GM12878 (cell line): ENCODE measurements around the gene ELOVL4.

Experiments used
- CTCF ChIP-seq, 3 experiments: IDR thresholded peaks in 2 of 3; conservative IDR thresholded peaks in 1 of 3; 2 replicates each; pipeline ENCODE4 v1.5.1; 2011; ENCODE audit warnings: low read depth in 3 of 3, low read length in 3 of 3, mild to moderate bottlenecking in 3 of 3, control low read depth in 2 of 3, moderate library complexity in 2 of 3, inconsistent platforms in 1 of 3, mixed read lengths in 1 of 3; ENCODE audit not compliant: control insufficient read depth in 2 of 3, insufficient read depth in 1 of 3; ENCODE audit errors: extremely low read depth in 1 of 3
- EZH2 ChIP-seq: IDR thresholded peaks from 2 replicates; pipeline ENCODE4 v1.6.1; 2012; ENCODE audit warnings: low read depth, mild to moderate bottlenecking, control low read depth, inconsistent platforms, low read length, borderline replicate concordance; ENCODE audit not compliant: control insufficient read depth
- JUND ChIP-seq: IDR thresholded peaks from 2 replicates; pipeline ENCODE4 v1.6.1; 2012; ENCODE audit warnings: low read depth, mild to moderate bottlenecking, low read length, improper control_type of control experiment, moderate library complexity
- NBN ChIP-seq: fragments of 450-650 bp; IDR thresholded peaks from 2 replicates; pipeline ENCODE4 v1.6.1; 2016
- POLR2A ChIP-seq: IDR thresholded peaks from 2 replicates; pipeline ENCODE4 v1.6.1; 2011; ENCODE audit warnings: low read depth, mild to moderate bottlenecking, low read length
- PRDM15 ChIP-seq: fragments of 450-650 bp; formaldehyde crosslinking; IDR thresholded peaks from 2 replicates; pipeline ENCODE4 v1.4.0; 2020; ENCODE audit warnings: mild to moderate bottlenecking, moderate library complexity
- USF2 ChIP-seq: IDR thresholded peaks from 2 replicates; pipeline ENCODE4 v1.6.1; 2011; ENCODE audit warnings: low read depth, low read length, improper control_type of control experiment, borderline replicate concordance
- ZNF622 ChIP-seq: fragments of 450-650 bp; IDR thresholded peaks from 2 replicates; pipeline ENCODE4 v1.6.1; 2017; ENCODE audit warnings: mild to moderate bottlenecking, inconsistent platforms

DNA sequence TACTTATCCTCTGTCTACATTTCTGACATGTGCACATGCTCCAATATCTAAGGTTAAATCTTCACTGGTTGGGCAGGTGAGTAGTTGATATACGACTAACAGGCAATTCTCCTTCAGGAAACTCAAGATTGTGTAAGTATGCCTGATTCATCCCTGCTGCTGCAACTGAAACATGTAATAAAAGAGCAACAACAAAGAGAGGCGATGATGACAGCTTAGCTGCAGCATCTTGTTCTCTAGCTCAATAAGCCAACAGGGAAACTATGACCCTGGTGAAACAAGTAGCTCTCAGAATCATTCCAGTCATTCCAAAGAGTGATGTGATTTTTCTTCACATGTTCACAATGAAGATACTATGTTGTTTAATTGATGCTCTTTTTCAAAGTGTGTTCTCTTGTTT is 74.4 kb downstream of the ELOVL4 start:
- no peak for TF ChIP-seq NBN
- no peak for TF ChIP-seq CTCF (IDR thresholded peaks at IDR 0.05 in 2 of 3, conservative IDR thresholded peaks at IDR 0.05 in 1 of 3; ENCODE audit: control insufficient read depth in 2 of 3, extremely low read depth in 1 of 3, insufficient read depth in 1 of 3, low read depth in 3 of 3, low read length in 3 of 3)
- no peak for TF ChIP-seq PRDM15
- TF ChIP-seq USF2: no peak
- no peak for TF ChIP-seq ZNF622
- no peak for TF ChIP-seq POLR2A
- no peak for TF ChIP-seq JUND
- TF ChIP-seq EZH2: no peak
